ENCODE data around the gene POLN. TPM values are rescaled to one million over a fixed set of nuclear protein-coding genes. Genes with fewer than 3 reads are reported as not detected.
"Not testable (repeated sequence)": the region's sequence is repeated elsewhere in the genome, so short reads cannot be mapped to it uniquely, and the experiment has no call there.

POLN gene
- total and polyA plus RNA-seq, 2 of the 4 experiments (the other 2 are of a cell fraction): 0.63 to 0.72 TPM

GRCh38 chr4:2031161-2031560 lies 210.8 kb downstream of the POLN start:
- peaks cover 24% of the 10 kb centered on the region for H3K27me3 ChIP-seq (ENCODE audit: control insufficient read depth, insufficient read depth, low read length)
- in situ Hi-C loops (cut with MboI; ENCODE audit: low sequenced_read_pairs); H3K56ac ChIP-seq (ENCODE audit: extremely low read depth, insufficient read depth, low read length); DNase-seq; H3K4me3 ChIP-seq (ENCODE audit: insufficient read depth, low read depth, low read length); H3K18ac ChIP-seq (ENCODE audit: low read depth, low read length); ATAC-seq (ENCODE audit: low read depth); H4K8ac ChIP-seq (ENCODE audit: low read depth in 2 of 2, low read length in 2 of 2); H2BK120ac ChIP-seq (ENCODE audit: low read depth, low read length); H4K20me1 ChIP-seq (ENCODE audit: insufficient read depth, low read length); H3K14ac ChIP-seq (replicated peaks; ENCODE audit: low read depth, low read length); H3K9me1 ChIP-seq (ENCODE audit: insufficient read depth, low read length); H3K36me3 ChIP-seq (ENCODE audit: control insufficient read depth, insufficient read depth, low read length); H2BK15ac ChIP-seq (ENCODE audit: low read depth, low read length); H2AFZ ChIP-seq (replicated peaks; ENCODE audit: low read length, poor library complexity); H4K5ac ChIP-seq (ENCODE audit: low read depth, low read length); H3K4me1 ChIP-seq (ENCODE audit: control insufficient read depth, insufficient read depth, low read length); H3K79me1 ChIP-seq (ENCODE audit: low read depth in 1 of 2, low read length in 2 of 2); H2BK5ac ChIP-seq (ENCODE audit: low read depth, low read length, poor library complexity, severe bottlenecking); H3K9me3 ChIP-seq (ENCODE audit: control insufficient read depth, insufficient read depth, low read length); BruUV-seq (replicated peaks); H2BK20ac ChIP-seq (ENCODE audit: low read depth, low read length); H3K4ac ChIP-seq (ENCODE audit: low read depth, low read length); H4K91ac ChIP-seq (ENCODE audit: insufficient read depth, low read depth, low read length); H2AK9ac ChIP-seq (replicated peaks; ENCODE audit: low read depth, low read length, poor library complexity); H3K4me2 ChIP-seq (ENCODE audit: low read depth, low read length); H2AK5ac ChIP-seq (ENCODE audit: low read depth, low read length); H3K23ac ChIP-seq (ENCODE audit: low read depth, low read length); H3K9ac ChIP-seq (ENCODE audit: low read depth, low read length); H3K27ac ChIP-seq (ENCODE audit: insufficient read depth, low read length); dilution Hi-C loops (cut with HindIII; ENCODE audit: low sequenced_read_pairs, unreplicated experiment); intact Hi-C loops (cut with micrococcal nuclease): not testable (repeated sequence)
- POLR2A ChIA-PET (ENCODE audit: unreplicated experiment): interaction anchor here (0.6 kb wide), 1 partner anchor 1265 kb away, joined by 3 read pairs; no protein-coding TSS in a partner anchor
- CTCF ChIA-PET: interaction anchor here (0.5 to 0.6 kb wide), 2 partner anchors 80 to 120 kb away, joined by 3 read pairs; no protein-coding TSS in a partner anchor

- H3K4ac ChIP-seq (ENCODE audit: low read depth, low read length); H3K14ac ChIP-seq (replicated peaks; ENCODE audit: low read depth, low read length); H2BK20ac ChIP-seq (ENCODE audit: low read depth, low read length); H3K18ac ChIP-seq (ENCODE audit: low read depth, low read length); H2AK9ac ChIP-seq (replicated peaks; ENCODE audit: low read depth, low read length, poor library complexity); H4K8ac ChIP-seq (ENCODE audit: low read depth in 2 of 2, low read length in 2 of 2); H3K4me1 ChIP-seq (ENCODE audit: control insufficient read depth, insufficient read depth, low read length); H4K91ac ChIP-seq (ENCODE audit: insufficient read depth, low read depth, low read length); dilution Hi-C loops (cut with HindIII; ENCODE audit: low sequenced_read_pairs, unreplicated experiment); H2BK15ac ChIP-seq (ENCODE audit: low read depth, low read length); H4K20me1 ChIP-seq (ENCODE audit: insufficient read depth, low read length); intact Hi-C loops (cut with micrococcal nuclease); H3K36me3 ChIP-seq (ENCODE audit: control insufficient read depth, insufficient read depth, low read length); H4K5ac ChIP-seq (ENCODE audit: low read depth, low read length); H3K9me1 ChIP-seq (ENCODE audit: insufficient read depth, low read length); H2AK5ac ChIP-seq (ENCODE audit: low read depth, low read length); H3K79me1 ChIP-seq (ENCODE audit: low read depth in 1 of 2, low read length in 2 of 2); H2BK5ac ChIP-seq (ENCODE audit: low read depth, low read length, poor library complexity, severe bottlenecking); H3K27ac ChIP-seq (ENCODE audit: insufficient read depth, low read length); in situ Hi-C loops (cut with MboI; ENCODE audit: low sequenced_read_pairs); H3K9ac ChIP-seq (ENCODE audit: low read depth, low read length); POLR2A ChIA-PET (ENCODE audit: unreplicated experiment); H2AFZ ChIP-seq (replicated peaks; ENCODE audit: low read length, poor library complexity); ATAC-seq (ENCODE audit: low read depth); H2BK120ac ChIP-seq (ENCODE audit: low read depth, low read length); BruUV-seq (replicated peaks); H3K4me3 ChIP-seq (ENCODE audit: insufficient read depth, low read depth, low read length); H3K56ac ChIP-seq (ENCODE audit: extremely low read depth, insufficient read depth, low read length); DNase-seq; H3K23ac ChIP-seq (ENCODE audit: low read depth, low read length); H3K4me2 ChIP-seq (ENCODE audit: low read depth, low read length); H3K9me3 ChIP-seq (ENCODE audit: control insufficient read depth, insufficient read depth, low read length): not testable (repeated sequence)
- CTCF ChIA-PET: interaction anchor here (0.7 kb wide), 1 partner anchor 7 kb away, joined by 4 read pairs; no protein-coding TSS in a partner anchor
- WGBS, 2 experiments (ENCODE audit: extremely low coverage in 2 of 2, insufficient read length in 1 of 2): no CpG with 5 or more reads among the region's 4 CpGs
- peaks cover 22% of the 10 kb centered on the region for H3K27me3 ChIP-seq (ENCODE audit: control insufficient read depth, insufficient read depth, low read length)
Observed at GRCh38 chr4:2027120-2027519, 214.8 kb downstream of the POLN start.

Data from IMR-90 (cell line).